ENCODE results near the gene KIF3B. TPM values are rescaled to one million over a fixed set of nuclear protein-coding genes. Genes with fewer than 3 reads are reported as not detected.

KIF3B gene
- total RNA-seq, 2 donors from 2014 or later, result 22.6 to 23.5 TPM

- DNase-seq (ENCODE audit: low spot score), result no peak
- no peaks in the 10 kb centered on the region for H3K9me3 ChIP-seq
- no peaks in the 10 kb centered on the region for H3K4me1 ChIP-seq (replicated peaks)
- intact Hi-C loops (cut with DNase I), result no loop called here
- no peaks in the 10 kb centered on the region for H3K27me3 ChIP-seq (replicated peaks; ENCODE audit: insufficient read depth)
- TF ChIP-seq, protein P1, sequence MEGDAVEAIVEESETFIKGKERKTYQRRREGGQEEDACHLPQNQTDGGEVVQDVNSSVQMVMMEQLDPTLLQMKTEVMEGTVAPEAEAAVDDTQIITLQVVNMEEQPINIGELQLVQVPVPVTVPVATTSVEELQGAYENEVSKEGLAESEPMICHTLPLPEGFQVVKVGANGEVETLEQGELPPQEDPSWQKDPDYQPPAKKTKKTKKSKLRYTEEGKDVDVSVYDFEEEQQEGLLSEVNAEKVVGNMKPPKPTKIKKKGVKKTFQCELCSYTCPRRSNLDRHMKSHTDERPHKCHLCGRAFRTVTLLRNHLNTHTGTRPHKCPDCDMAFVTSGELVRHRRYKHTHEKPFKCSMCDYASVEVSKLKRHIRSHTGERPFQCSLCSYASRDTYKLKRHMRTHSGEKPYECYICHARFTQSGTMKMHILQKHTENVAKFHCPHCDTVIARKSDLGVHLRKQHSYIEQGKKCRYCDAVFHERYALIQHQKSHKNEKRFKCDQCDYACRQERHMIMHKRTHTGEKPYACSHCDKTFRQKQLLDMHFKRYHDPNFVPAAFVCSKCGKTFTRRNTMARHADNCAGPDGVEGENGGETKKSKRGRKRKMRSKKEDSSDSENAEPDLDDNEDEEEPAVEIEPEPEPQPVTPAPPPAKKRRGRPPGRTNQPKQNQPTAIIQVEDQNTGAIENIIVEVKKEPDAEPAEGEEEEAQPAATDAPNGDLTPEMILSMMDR (IDR thresholded peaks at IDR 0.05), result no peak
- 96% methylated on average over 8 of the region's 8 CpGs for WGBS
- H3K36me3 ChIP-seq, result no peaks in the 10 kb centered on the region
- no peak overlapping the region for H3K27ac ChIP-seq
- no peak overlapping the region for H3K4me3 ChIP-seq
Measured at GRCh38 chr20:32292548-32292947, 15.1 kb downstream of the KIF3B start.

DNA sequence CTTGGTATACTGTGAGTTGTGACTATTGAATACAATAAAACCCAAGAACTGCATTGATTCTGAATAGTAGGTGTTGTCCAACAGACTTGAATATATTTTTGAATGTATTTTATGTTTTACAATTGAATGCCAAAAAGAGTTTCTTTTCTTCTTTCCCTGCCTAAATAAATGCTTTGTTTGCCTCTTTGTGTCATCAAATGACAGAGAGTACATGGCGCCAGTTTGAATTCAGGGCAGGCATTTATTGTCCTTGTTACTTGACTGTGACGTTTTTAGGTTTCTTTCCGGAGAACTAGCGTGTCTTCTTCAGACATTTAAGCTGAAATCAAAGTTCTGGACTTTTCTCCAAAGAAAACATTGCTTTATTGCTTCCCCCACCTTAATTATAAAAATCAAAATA, 16.6 kb downstream of the KIF3B start:
- Histone ChIP-seq H3K27ac (no peak overlapping the region), H3K36me3 (no peaks in the 10 kb centered on the region), H3K27me3 (replicated peaks; ENCODE audit: insufficient read depth) (no peaks in the 10 kb centered on the region), H3K4me1 (replicated peaks) (no peaks in the 10 kb centered on the region), H3K4me3 (no peak overlapping the region), H3K9me3 (no peaks in the 10 kb centered on the region)
- no peak for DNase-seq (ENCODE audit: low spot score)
- TF ChIP-seq, protein P1 (IDR thresholded peaks at IDR 0.05), result no peak
- intact Hi-C loops (cut with DNase I), result no loop called here
- 21% methylated on average over 4 of the region's 4 CpGs for WGBS

- TF ChIP-seq, protein P1 (IDR thresholded peaks at IDR 0.05), result no peak
- TF ChIP-seq POLR2AphosphoS5 (IDR thresholded peaks at IDR 0.05) (no peak), POLR2A (IDR thresholded peaks at IDR 0.05) (no peak)
- no peak for DNase-seq (ENCODE audit: low spot score)
- H3K4me3 ChIP-seq, result no peak overlapping the region
- no peaks in the 10 kb centered on the region for H3K4me1 ChIP-seq (replicated peaks)
- intact Hi-C loops (cut with DNase I), result no loop called here
- H3K27me3 ChIP-seq (replicated peaks; ENCODE audit: insufficient read depth), result no peaks in the 10 kb centered on the region
- 46% methylated on average over 6 of the region's 6 CpGs for WGBS
- no peaks in the 10 kb centered on the region for H3K36me3 ChIP-seq
- H3K9me3 ChIP-seq, result no peaks in the 10 kb centered on the region
- H3K27ac ChIP-seq, result no peak overlapping the region
Measured at GRCh38 chr20:32296412-32296811, 19.0 kb downstream of the KIF3B start.

GRCh38 chr20:32296819-32297420, 19.5 kb downstream of the KIF3B start:
- no peaks in the 10 kb centered on the region for H3K4me1 ChIP-seq (replicated peaks)
- WGBS, result 46% methylated on average over 6 of the region's 6 CpGs
- intact Hi-C loops (cut with DNase I), result no loop called here
- no peaks in the 10 kb centered on the region for H3K9me3 ChIP-seq
- H3K36me3 ChIP-seq, result no peaks in the 10 kb centered on the region
- H3K27ac ChIP-seq, result no peak overlapping the region
- H3K27me3 ChIP-seq (replicated peaks; ENCODE audit: insufficient read depth), result no peaks in the 10 kb centered on the region
- no peak for DNase-seq (ENCODE audit: low spot score)
- TF ChIP-seq POLR2A (IDR thresholded peaks at IDR 0.05), result no peak
- no peak for TF ChIP-seq POLR2AphosphoS5 (IDR thresholded peaks at IDR 0.05)
- no peak overlapping the region for H3K4me3 ChIP-seq

- Histone ChIP-seq H3K27ac (no peak overlapping the region), H3K36me3 (no peaks in the 10 kb centered on the region), H3K4me1 (replicated peaks) (no peaks in the 10 kb centered on the region), H3K4me3 (no peak overlapping the region), H3K27me3 (replicated peaks; ENCODE audit: insufficient read depth) (no peaks in the 10 kb centered on the region), H3K9me3 (no peaks in the 10 kb centered on the region)
- TF ChIP-seq POLR2A (IDR thresholded peaks at IDR 0.05) (no peak), POLR2AphosphoS5 (IDR thresholded peaks at IDR 0.05) (no peak)
- TF ChIP-seq, protein P1 (IDR thresholded peaks at IDR 0.05), result no peak
- DNase-seq (ENCODE audit: low spot score), result no peak
- intact Hi-C loops (cut with DNase I), result no loop called here
- WGBS, result 88% methylated on average over 4 of the region's 4 CpGs
Measured at GRCh38 chr20:32297439-32297838, 20.0 kb downstream of the KIF3B start.
